ENCODE measurements around the gene MCTP2. TPM values are rescaled to one million over a fixed set of nuclear protein-coding genes. Genes with fewer than 3 reads are reported as not detected.

The MCTP2 gene
- total RNA-seq, 1 experiment from 2014 or later: 7.4 TPM

DNA sequence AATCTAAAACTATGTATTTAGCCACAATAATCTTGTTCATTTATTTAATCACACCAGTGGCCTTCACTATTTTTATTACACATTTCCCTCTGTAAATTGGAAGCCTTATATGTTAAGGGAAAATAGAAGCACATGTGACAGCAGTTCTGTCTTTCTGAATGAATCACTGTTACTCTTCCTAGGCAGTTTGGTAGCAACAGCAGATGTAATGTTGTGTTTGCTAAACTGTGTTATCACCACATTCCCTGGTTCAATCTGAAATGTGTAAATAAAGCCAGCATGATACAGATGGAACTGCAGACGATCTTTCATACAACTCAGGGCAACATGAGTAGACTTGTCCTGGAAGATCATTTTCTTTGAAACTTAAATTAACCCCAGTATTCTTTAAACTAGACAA, 220.1 kb downstream of the MCTP2 start:
- DNase-seq (ENCODE audit: low spot score) (no peak), ATAC-seq (no peak)
- Mint-ChIP-seq H3K27me3 (ENCODE audit: low read depth) (no peaks in the 10 kb centered on the region), H3K9me3 (no peaks in the 10 kb centered on the region), H3K4me1 (no peaks in the 10 kb centered on the region), H3K4me3 (no peak overlapping the region), H3K27ac (no peak overlapping the region), H3K36me3 (no peaks in the 10 kb centered on the region)
- POLR2A ChIA-PET: no interaction called here
- TF ChIP-seq JUN (CRISPR knock-in tag; IDR thresholded peaks at IDR 0.05) (no peak), ZNF671 (CRISPR knock-in tag; IDR thresholded peaks at IDR 0.05) (no peak), SMAD4 (CRISPR knock-in tag; IDR thresholded peaks at IDR 0.05) (no peak), MYBL2 (CRISPR knock-in tag; IDR thresholded peaks at IDR 0.05) (no peak), ATF1 (CRISPR knock-in tag; IDR thresholded peaks at IDR 0.05) (no peak), FOXJ3 (CRISPR knock-in tag; IDR thresholded peaks at IDR 0.05; ENCODE audit: borderline replicate concordance) (no peak), SP1 (CRISPR knock-in tag; conservative IDR thresholded peaks at IDR 0.05) (no peak), EMX1 (CRISPR knock-in tag; IDR thresholded peaks at IDR 0.05) (no peak)
- TF ChIP-seq, protein P1, sequence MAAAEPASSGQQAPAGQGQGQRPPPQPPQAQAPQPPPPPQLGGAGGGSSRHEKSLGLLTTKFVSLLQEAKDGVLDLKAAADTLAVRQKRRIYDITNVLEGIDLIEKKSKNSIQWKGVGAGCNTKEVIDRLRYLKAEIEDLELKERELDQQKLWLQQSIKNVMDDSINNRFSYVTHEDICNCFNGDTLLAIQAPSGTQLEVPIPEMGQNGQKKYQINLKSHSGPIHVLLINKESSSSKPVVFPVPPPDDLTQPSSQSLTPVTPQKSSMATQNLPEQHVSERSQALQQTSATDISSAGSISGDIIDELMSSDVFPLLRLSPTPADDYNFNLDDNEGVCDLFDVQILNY (CRISPR knock-in tag; IDR thresholded peaks at IDR 0.05): no peak
- TF ChIP-seq, protein P2, sequence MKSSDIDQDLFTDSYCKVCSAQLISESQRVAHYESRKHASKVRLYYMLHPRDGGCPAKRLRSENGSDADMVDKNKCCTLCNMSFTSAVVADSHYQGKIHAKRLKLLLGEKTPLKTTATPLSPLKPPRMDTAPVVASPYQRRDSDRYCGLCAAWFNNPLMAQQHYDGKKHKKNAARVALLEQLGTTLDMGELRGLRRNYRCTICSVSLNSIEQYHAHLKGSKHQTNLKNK (CRISPR knock-in tag; IDR thresholded peaks at IDR 0.05): no peak
- CTCF ChIA-PET: no interaction called here

DNA sequence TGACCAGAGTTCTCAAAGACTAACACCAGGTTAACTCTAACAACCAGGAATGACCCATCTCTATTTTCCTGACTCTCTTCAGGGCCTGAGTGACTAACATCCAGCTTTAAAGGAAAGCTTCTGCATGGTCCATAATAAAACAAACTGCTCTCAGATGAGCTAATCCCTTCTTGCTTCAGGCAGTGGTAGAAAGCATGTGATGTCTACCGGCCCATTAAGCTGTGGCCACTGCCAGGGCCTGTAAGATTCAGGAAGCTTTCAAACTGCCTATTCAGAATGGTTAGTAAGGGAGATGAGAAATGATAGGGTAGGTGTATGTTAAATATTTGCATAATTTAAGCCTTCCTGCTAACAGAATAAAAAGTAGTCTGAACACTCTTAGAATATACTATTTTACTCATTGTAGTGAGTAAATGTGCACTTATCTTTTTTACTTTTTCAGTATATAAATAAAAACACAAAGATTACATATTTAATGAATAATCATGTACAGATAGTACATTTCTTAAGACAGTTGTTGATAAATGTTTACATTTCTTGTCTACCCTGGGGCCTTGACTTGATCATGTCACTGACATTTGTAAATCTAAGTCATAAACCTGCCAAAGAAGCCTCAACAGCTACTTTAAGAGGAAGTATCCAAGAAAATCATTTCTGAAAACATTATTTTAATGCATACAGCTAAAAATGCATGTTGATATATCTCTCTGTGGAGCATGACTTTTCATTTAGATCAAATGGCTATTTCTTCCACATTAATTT, 222.0 kb downstream of the MCTP2 start:
- CTCF ChIA-PET: no interaction called here
- H3K4me1 Mint-ChIP-seq: no peaks in the 10 kb centered on the region
- POLR2A ChIA-PET: no interaction called here

More for the DNA sequence above, 222.0 kb downstream of the MCTP2 start:
- Mint-ChIP-seq H3K4me3 (no peak overlapping the region), H3K36me3 (no peaks in the 10 kb centered on the region), H3K9me3 (no peaks in the 10 kb centered on the region), H3K27ac (no peak overlapping the region), H3K27me3 (ENCODE audit: low read depth) (no peaks in the 10 kb centered on the region)
- ATAC-seq: no peak
- no peak for DNase-seq (ENCODE audit: low spot score)
- TF ChIP-seq ZBTB43 (CRISPR knock-in tag; IDR thresholded peaks at IDR 0.05) (no peak), NFATC4 (CRISPR knock-in tag; IDR thresholded peaks at IDR 0.05) (no peak), IRF2 (CRISPR knock-in tag; IDR thresholded peaks at IDR 0.05; ENCODE audit: borderline replicate concordance, low read depth) (no peak), ATF2 (CRISPR knock-in tag; IDR thresholded peaks at IDR 0.05; ENCODE audit: borderline replicate concordance, low read depth) (no peak), EMX1 (CRISPR knock-in tag; IDR thresholded peaks at IDR 0.05) (no peak), MYBL2 (CRISPR knock-in tag; IDR thresholded peaks at IDR 0.05) (no peak), MAX (CRISPR knock-in tag; IDR thresholded peaks at IDR 0.05) (no peak), ZNF671 (CRISPR knock-in tag; IDR thresholded peaks at IDR 0.05) (no peak), ZNF232 (CRISPR knock-in tag; IDR thresholded peaks at IDR 0.05) (no peak), OVOL2 (CRISPR knock-in tag; IDR thresholded peaks at IDR 0.05; ENCODE audit: borderline replicate concordance) (no peak), SMAD4 (CRISPR knock-in tag; IDR thresholded peaks at IDR 0.05) (no peak)
- TF ChIP-seq, protein P3, sequence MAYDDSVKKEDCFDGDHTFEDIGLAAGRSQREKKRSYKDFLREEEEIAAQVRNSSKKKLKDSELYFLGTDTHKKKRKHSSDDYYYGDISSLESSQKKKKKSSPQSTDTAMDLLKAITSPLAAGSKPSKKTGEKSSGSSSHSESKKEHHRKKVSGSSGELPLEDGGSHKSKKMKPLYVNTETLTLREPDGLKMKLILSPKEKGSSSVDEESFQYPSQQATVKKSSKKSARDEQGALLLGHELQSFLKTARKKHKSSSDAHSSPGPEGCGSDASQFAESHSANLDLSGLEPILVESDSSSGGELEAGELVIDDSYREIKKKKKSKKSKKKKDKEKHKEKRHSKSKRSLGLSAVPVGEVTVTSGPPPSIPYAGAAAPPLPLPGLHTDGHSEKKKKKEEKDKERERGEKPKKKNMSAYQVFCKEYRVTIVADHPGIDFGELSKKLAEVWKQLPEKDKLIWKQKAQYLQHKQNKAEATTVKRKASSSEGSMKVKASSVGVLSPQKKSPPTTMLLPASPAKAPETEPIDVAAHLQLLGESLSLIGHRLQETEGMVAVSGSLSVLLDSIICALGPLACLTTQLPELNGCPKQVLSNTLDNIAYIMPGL (CRISPR knock-in tag; IDR thresholded peaks at IDR 0.05): no peak
- TF ChIP-seq, protein P4, sequence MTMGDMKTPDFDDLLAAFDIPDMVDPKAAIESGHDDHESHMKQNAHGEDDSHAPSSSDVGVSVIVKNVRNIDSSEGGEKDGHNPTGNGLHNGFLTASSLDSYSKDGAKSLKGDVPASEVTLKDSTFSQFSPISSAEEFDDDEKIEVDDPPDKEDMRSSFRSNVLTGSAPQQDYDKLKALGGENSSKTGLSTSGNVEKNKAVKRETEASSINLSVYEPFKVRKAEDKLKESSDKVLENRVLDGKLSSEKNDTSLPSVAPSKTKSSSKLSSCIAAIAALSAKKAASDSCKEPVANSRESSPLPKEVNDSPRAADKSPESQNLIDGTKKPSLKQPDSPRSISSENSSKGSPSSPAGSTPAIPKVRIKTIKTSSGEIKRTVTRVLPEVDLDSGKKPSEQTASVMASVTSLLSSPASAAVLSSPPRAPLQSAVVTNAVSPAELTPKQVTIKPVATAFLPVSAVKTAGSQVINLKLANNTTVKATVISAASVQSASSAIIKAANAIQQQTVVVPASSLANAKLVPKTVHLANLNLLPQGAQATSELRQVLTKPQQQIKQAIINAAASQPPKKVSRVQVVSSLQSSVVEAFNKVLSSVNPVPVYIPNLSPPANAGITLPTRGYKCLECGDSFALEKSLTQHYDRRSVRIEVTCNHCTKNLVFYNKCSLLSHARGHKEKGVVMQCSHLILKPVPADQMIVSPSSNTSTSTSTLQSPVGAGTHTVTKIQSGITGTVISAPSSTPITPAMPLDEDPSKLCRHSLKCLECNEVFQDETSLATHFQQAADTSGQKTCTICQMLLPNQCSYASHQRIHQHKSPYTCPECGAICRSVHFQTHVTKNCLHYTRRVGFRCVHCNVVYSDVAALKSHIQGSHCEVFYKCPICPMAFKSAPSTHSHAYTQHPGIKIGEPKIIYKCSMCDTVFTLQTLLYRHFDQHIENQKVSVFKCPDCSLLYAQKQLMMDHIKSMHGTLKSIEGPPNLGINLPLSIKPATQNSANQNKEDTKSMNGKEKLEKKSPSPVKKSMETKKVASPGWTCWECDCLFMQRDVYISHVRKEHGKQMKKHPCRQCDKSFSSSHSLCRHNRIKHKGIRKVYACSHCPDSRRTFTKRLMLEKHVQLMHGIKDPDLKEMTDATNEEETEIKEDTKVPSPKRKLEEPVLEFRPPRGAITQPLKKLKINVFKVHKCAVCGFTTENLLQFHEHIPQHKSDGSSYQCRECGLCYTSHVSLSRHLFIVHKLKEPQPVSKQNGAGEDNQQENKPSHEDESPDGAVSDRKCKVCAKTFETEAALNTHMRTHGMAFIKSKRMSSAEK (CRISPR knock-in tag; IDR thresholded peaks at IDR 0.05; ENCODE audit: borderline replicate concordance): no peak
- TF ChIP-seq, protein P5, sequence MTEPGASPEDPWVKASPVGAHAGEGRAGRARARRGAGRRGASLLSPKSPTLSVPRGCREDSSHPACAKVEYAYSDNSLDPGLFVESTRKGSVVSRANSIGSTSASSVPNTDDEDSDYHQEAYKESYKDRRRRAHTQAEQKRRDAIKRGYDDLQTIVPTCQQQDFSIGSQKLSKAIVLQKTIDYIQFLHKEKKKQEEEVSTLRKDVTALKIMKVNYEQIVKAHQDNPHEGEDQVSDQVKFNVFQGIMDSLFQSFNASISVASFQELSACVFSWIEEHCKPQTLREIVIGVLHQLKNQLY (CRISPR knock-in tag; IDR thresholded peaks at IDR 0.05): no peak

Measured in WTC11 (cell line).